Stomach (tissue), 19 donors: ENCODE results near the gene AUH. TPM values are rescaled to one million over a fixed set of nuclear protein-coding genes. Genes with fewer than 3 reads are reported as not detected.
A peak's percentile ranks its signal among the peaks of the same experiment; 100 is the strongest.

Experiments used
- DNase-seq, 2 donors: peaks; one replicate each; pipeline versions ENCODE4 v3.0.0 to v3.0.0-alpha.2; 2013 to 2019
- H3K27ac ChIP-seq, 5 donors: fragments of 200-600 bp in 4 of 5; sonication (generic) in 4 of 5; one replicate each; pipeline ENCODE4 v1.5.1; 2013 to 2019; ENCODE audit warnings: mild to moderate bottlenecking in 1 of 5, moderate library complexity in 1 of 5
- H3K27me3 ChIP-seq, 3 donors: fragments of 200-600 bp; sonication (generic); one replicate each; pipeline ENCODE4 v1.5.1; 2017 to 2019; ENCODE audit warnings: mixed run types in 1 of 3
- H3K36me3 ChIP-seq, 4 donors: fragments of 200-600 bp; sonication (generic); 1 replicate in 3 of 4; 2 replicates in 1 of 4; pipeline ENCODE4 v1.5.1; 2016 to 2019
- H3K4me1 ChIP-seq, 4 donors: fragments of 200-600 bp; sonication (generic); one replicate each; pipeline ENCODE4 v1.5.1; 2016 to 2019
- H3K4me3 ChIP-seq, 4 donors: fragments of 200-600 bp; sonication (generic) in 3 of 4; one replicate each; pipeline ENCODE4 v1.5.1; 2016 to 2019; ENCODE audit warnings: mild to moderate bottlenecking in 1 of 4
- H3K9me3 ChIP-seq, 4 donors: fragments of 200-600 bp; sonication (generic); one replicate each; pipeline ENCODE4 v1.5.1; 2016 to 2019
- EP300 ChIP-seq: sonication (generic); formaldehyde crosslinking; IDR thresholded peaks from one replicate; pipeline ENCODE4 v1.6.1; 2017; ENCODE audit warnings: antibody characterized with exemption
- POLR2A ChIP-seq, 4 donors: fragments of 450-650 bp; IDR thresholded peaks; one replicate each; pipeline ENCODE4 v1.6.1; 2016; ENCODE audit warnings: antibody characterized with exemption in 4 of 4, control low read depth in 2 of 4, mild to moderate bottlenecking in 1 of 4, moderate library complexity in 1 of 4
- POLR2AphosphoS5 ChIP-seq, 3 donors: sonication (generic); formaldehyde crosslinking; IDR thresholded peaks; one replicate each; pipeline ENCODE4 v1.6.1; 2016; ENCODE audit warnings: antibody characterized with exemption in 3 of 3
- WGBS, 5 donors: extraction: QIAGEN DNeasy Blood & Tissue Kit in 3 of 5; methylation state at CpG; one replicate each; pipeline versions ENCODE4 v1.1.5 to v1.1.7; 2013 to 2018; 5-methylcytosine and 5-hydroxymethylcytosine counted together
- intact Hi-C: fragments of 100-400 bp; cut with DNase I; formaldehyde crosslinking; loops from one replicate; pipeline ENCODE4 v1.15.1; 2023; ENCODE audit warnings: low total_unique reads
- long read RNA-seq, 10 donors: transcript quantifications; one replicate each; lab custom pipeline, GENCODE V29; 2026
- polyA plus RNA-seq, 3 donors: library from polyadenylated mRNA; stranded (reverse); fragments of 200-250 nt; gene quantifications; one replicate each; pipeline ENCODE4 v1.2.3, GENCODE V29; 2013
- total RNA-seq, 5 donors: library from RNA; depleted of rRNA; stranded (reverse); fragments of >200 nt; gene quantifications; one replicate each; pipeline versions ENCODE4 v1.1.0 to v1.2.3, GENCODE V29; 2014 to 2016
- TF ChIP-seq, protein P1 (sequence below), 7 experiments: fragments of 450-650 bp in 4 of 7; fragments of 200-600 bp in 3 of 7; sonication (generic) in 3 of 7; IDR thresholded peaks; one replicate each; pipeline ENCODE4 v1.5.1; 2016 to 2019; ENCODE audit warnings: antibody characterized with exemption in 7 of 7, control low read depth in 2 of 7, mild to moderate bottlenecking in 1 of 7
- donor health status: healthy with polysubstance abuse.
- donor health status: Bipolar disorder and iron deficiency.
- donor health status: healthy.

AUH gene, protein sequence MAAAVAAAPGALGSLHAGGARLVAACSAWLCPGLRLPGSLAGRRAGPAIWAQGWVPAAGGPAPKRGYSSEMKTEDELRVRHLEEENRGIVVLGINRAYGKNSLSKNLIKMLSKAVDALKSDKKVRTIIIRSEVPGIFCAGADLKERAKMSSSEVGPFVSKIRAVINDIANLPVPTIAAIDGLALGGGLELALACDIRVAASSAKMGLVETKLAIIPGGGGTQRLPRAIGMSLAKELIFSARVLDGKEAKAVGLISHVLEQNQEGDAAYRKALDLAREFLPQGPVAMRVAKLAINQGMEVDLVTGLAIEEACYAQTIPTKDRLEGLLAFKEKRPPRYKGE
- total RNA-seq (100 to 1,000 TPM in 1 of 5 donors, 10 to 100 TPM in 2, 1 to 10 TPM in 2; 5.8 to 331 (median 30.3) TPM), polyA plus RNA-seq (10 to 100 TPM; 17.2 to 27.1 (median 22.0) TPM)
- long read RNA-seq, donor 1, partial matches to known transcripts = 0 of 2 reads
- long read RNA-seq, donor 1, other reads (novel, unspliced or antisense) = 0 of 2 reads
- long read RNA-seq, donor 2, partial matches to known transcripts = 0 of 2 reads
- long read RNA-seq, donor 2, other reads (novel, unspliced or antisense) = 0 of 2 reads
- long read RNA-seq, donor 3, partial matches to known transcripts = 0 of 3 reads
- long read RNA-seq, donor 3, other reads (novel, unspliced or antisense) = 0 of 3 reads
- long read RNA-seq, donor 4 = 0 reads
- long read RNA-seq, donor 5, transcript AUH-202 (10 exons, 1,577 nt) = major isoform, 7 of 7 reads
- long read RNA-seq, donor 5, partial matches to known transcripts = 0 of 7 reads
- long read RNA-seq, donor 5, other reads (novel, unspliced or antisense) = 0 of 7 reads
- long read RNA-seq, donor 6, transcript AUH-202 (10 exons, 1,577 nt) = major isoform, 8 of 15 reads
- long read RNA-seq, donor 6, partial matches to known transcripts = 6 of 15 reads
- long read RNA-seq, donor 6, other reads (novel, unspliced or antisense) = 0 of 15 reads
- long read RNA-seq, donor 7, partial matches to known transcripts = 0 of 2 reads
- long read RNA-seq, donor 7, other reads (novel, unspliced or antisense) = 0 of 2 reads
- long read RNA-seq, donor 8, transcript AUH-202 (10 exons, 1,577 nt) = major isoform, 5 of 5 reads
- long read RNA-seq, donor 8, partial matches to known transcripts = 0 of 5 reads
- long read RNA-seq, donor 8, other reads (novel, unspliced or antisense) = 0 of 5 reads
- long read RNA-seq, donor 9, partial matches to known transcripts = 5 of 9 reads
- long read RNA-seq, donor 9, other reads (novel, unspliced or antisense) = 0 of 9 reads
- long read RNA-seq, donor 10, partial matches to known transcripts = 0 of 1 reads
- long read RNA-seq, donor 10, other reads (novel, unspliced or antisense) = 0 of 1 reads

DNA sequence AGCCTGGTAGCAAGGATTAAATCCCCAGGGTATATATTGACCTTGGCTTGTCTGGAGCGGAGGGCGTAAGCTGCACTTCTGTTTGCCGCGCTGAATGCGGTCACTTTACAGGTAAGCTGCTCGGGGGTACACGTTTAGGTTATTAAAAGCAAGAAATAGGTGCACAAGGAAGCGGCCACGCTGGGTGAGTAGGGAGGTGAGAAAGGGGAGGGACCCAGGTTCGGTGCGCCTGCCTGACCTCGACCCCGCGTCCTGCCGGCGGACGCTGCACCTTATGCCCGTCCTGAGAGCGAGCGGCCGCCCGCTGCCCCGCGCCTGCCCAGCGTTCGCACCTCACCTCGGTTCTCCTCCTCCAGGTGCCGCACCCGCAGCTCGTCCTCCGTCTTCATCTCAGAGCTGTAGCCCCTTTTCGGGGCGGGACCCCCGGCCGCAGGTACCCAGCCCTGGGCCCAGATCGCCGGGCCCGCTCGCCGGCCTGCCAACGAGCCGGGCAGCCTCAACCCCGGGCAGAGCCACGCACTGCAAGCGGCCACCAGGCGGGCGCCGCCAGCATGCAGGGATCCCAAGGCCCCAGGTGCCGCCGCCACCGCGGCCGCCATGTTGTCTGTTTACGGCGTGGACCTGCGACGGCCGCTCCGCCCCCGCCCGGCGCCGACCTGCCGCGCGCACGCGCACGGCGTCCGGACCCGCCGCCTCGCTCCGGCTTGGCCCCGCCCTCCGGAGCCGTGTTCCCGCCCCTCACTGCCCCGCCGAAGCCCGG lies at the start of gene AUH:
TSS of gene AUH (minus strand) at position 628 of the 760 bp plus-strand sequence. CDS start at position 599, 29 bp downstream.
- DNase-seq = peak; percentile 89 to 96
- Histone ChIP-seq H3K4me3 (peak within 1 kb of the TSS; percentile 96 to 100 (median 98)), H3K27ac (peak within 1 kb of the TSS; percentile 92 to 98 (median 95)), H3K27me3 (no peaks in the 10 kb centered on the region), H3K9me3 (no peaks in the 10 kb centered on the region), H3K36me3 (peaks cover 0 to 9% (median 2%) of the 10 kb centered on the region in 4 donors), H3K4me1 (peaks cover 20 to 52% (median 33%) of the 10 kb centered on the region in 4 donors)
- TF ChIP-seq EP300 = no peak
- TF ChIP-seq, protein P1, sequence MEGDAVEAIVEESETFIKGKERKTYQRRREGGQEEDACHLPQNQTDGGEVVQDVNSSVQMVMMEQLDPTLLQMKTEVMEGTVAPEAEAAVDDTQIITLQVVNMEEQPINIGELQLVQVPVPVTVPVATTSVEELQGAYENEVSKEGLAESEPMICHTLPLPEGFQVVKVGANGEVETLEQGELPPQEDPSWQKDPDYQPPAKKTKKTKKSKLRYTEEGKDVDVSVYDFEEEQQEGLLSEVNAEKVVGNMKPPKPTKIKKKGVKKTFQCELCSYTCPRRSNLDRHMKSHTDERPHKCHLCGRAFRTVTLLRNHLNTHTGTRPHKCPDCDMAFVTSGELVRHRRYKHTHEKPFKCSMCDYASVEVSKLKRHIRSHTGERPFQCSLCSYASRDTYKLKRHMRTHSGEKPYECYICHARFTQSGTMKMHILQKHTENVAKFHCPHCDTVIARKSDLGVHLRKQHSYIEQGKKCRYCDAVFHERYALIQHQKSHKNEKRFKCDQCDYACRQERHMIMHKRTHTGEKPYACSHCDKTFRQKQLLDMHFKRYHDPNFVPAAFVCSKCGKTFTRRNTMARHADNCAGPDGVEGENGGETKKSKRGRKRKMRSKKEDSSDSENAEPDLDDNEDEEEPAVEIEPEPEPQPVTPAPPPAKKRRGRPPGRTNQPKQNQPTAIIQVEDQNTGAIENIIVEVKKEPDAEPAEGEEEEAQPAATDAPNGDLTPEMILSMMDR (IDR thresholded peaks at IDR 0.05) = no peak
- peak in 2 of 3 donors; percentile 44 to 70 for TF ChIP-seq POLR2AphosphoS5 (IDR thresholded peaks at IDR 0.05)
- WGBS, 5 donors = 0 to 1% (median 0%) methylated on average over 52 to 82 of the region's 82 CpGs
- intact Hi-C loops = loop anchor here (10.0 kb wide), 1 partner anchor 53 kb away; no protein-coding TSS in a partner anchor

DNA sequence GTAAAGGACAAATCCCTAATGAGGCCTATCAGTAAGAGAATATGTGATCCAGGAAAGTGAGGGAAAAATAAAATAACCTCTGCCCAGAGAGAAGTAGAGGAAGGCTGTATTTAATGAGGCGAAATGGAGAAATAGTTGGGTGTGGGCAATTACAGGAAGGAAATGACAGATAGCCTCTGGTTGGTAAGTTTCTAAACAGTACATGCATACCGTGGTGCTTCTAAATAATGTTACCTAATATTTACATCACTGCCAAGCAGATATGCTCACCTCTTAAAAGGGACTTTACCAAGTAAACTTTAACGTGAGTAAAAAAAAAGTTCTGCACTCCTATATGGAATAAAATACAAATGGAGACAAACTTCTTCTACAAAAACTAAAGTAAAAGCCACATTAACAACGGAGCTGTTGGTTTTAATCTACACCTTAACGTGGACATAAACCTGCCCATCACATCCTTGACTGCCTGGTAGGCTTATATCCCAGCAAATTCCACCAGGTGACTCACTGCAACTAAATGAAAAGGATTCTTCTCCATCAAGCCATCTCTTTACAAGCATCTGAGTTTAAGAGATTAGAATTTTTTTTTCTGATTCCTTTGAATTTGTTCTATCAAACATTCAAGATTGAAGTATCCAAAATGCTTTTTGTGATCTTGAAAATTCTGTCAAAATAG lies 49.5 kb upstream of the AUH start:
- Histone ChIP-seq H3K27me3 (no peaks in the 10 kb centered on the region), H3K27ac (peak overlapping the region in 2 of 5 donors; percentile 49 to 53), H3K4me3 (no peak overlapping the region), H3K36me3 (peaks cover 17 to 47% (median 40%) of the 10 kb centered on the region in 4 donors), H3K4me1 (peaks cover 0 to 39% (median 7%) of the 10 kb centered on the region in 4 donors), H3K9me3 (no peaks in the 10 kb centered on the region)
- intact Hi-C loops = loop anchor here (10.0 kb wide), 1 partner anchor 46 kb away; the partner anchor contains the start of gene AUH
- TF ChIP-seq, protein P1 (IDR thresholded peaks at IDR 0.05) = no peak
- TF ChIP-seq POLR2A (IDR thresholded peaks at IDR 0.05) = no peak
- TF ChIP-seq EP300 = no peak
- no peak for TF ChIP-seq POLR2AphosphoS5 (IDR thresholded peaks at IDR 0.05)
- WGBS, 5 donors = 22 to 45% (median 34%) methylated on average over 5 of the region's 5 CpGs
- peak in 1 of 2 donors; percentile 26 for DNase-seq

- Histone ChIP-seq H3K27me3 (no peaks in the 10 kb centered on the region), H3K9me3 (no peaks in the 10 kb centered on the region), H3K4me3 (no peak overlapping the region), H3K36me3 (peaks cover 17 to 54% (median 40%) of the 10 kb centered on the region in 4 donors), H3K4me1 (peaks cover 0 to 30% (median 4%) of the 10 kb centered on the region in 4 donors), H3K27ac (no peak overlapping the region)
- 94 to 97% (median 96%) methylated on average over 12 of the region's 12 CpGs for WGBS, 5 donors
- intact Hi-C loops = loop anchor here (10.0 kb wide), 1 partner anchor 45 kb away; the partner anchor contains the start of gene AUH
- DNase-seq = no peak
- TF ChIP-seq POLR2AphosphoS5 (IDR thresholded peaks at IDR 0.05) (no peak), POLR2A (IDR thresholded peaks at IDR 0.05) (no peak), EP300 (no peak)
- TF ChIP-seq, protein P1 (IDR thresholded peaks at IDR 0.05) = no peak
Measured at GRCh38 chr9:91410161-91410560, 48.4 kb upstream of the AUH start.
